HG03439 (cell line): ENCODE data around the gene HTATIP2.
"Not testable (repeated sequence)": the region's sequence is repeated elsewhere in the genome, so short reads cannot be mapped to it uniquely, and the experiment has no call there.

Experiments
- ATAC-seq: cut with Tn5 transposase; IDR thresholded peaks from one replicate; pipeline ENCODE4 v1.9.1; 2021; ENCODE audit warnings: mild to moderate bottlenecking, moderate library complexity; ENCODE audit not compliant: unreplicated experiment

HTATIP2 gene

GRCh38 chr11:20363500-20364340 lies at the start of gene HTATIP2:
Gene HTATIP2, plus strand, starts transcription at chr11:20363714. Its CDS starts 524 bp downstream, at chr11:20364238.
- ATAC-seq = peak; percentile 81

GRCh38 chr11:20315800-20316199 lies 47.7 kb upstream of the HTATIP2 start:
- no peak for ATAC-seq

GRCh38 chr11:20321177-20321576 lies 42.3 kb upstream of the HTATIP2 start:
- ATAC-seq = no peak

- no peak for ATAC-seq
These were observed 36.1 kb upstream of the HTATIP2 start for GRCh38 chr11:20327377-20327935.

GRCh38 chr11:20336056-20336455 lies 27.5 kb upstream of the HTATIP2 start:
- no peak for ATAC-seq

- no peak for ATAC-seq
These were observed 25.9 kb upstream of the HTATIP2 start for GRCh38 chr11:20337526-20338154.

GRCh38 chr11:20342347-20343141 lies 21.0 kb upstream of the HTATIP2 start:
- ATAC-seq = no peak

GRCh38 chr11:20351136-20351535 lies 12.4 kb upstream of the HTATIP2 start:
- ATAC-seq = no peak

GRCh38 chr11:20351751-20352262 lies 11.7 kb upstream of the HTATIP2 start:
- ATAC-seq = no peak

- no peak for ATAC-seq
These were observed 9.6 kb upstream of the HTATIP2 start for GRCh38 chr11:20353829-20354434.

GRCh38 chr11:20355221-20356219 lies 8.0 kb upstream of the HTATIP2 start:
- ATAC-seq = peak; percentile 69

GRCh38 chr11:20357150-20357549 lies 6.4 kb upstream of the HTATIP2 start:
- no peak for ATAC-seq

GRCh38 chr11:20360650-20361049 lies 2.9 kb upstream of the HTATIP2 start:
- peak; percentile 47 for ATAC-seq

- ATAC-seq = no peak
These were observed 1.0 kb upstream of the HTATIP2 start for GRCh38 chr11:20362481-20362880.

GRCh38 chr11:20363149-20363499 lies 390 bp upstream of the HTATIP2 start:
- ATAC-seq = no peak

- ATAC-seq = peak; percentile 13
These were observed 853 bp downstream of the HTATIP2 start for GRCh38 chr11:20364341-20364792.

GRCh38 chr11:20365465-20365864 lies 2.0 kb downstream of the HTATIP2 start:
- not testable (repeated sequence) for ATAC-seq

GRCh38 chr11:20367313-20367948 lies 3.9 kb downstream of the HTATIP2 start:
- no peak for ATAC-seq

GRCh38 chr11:20368438-20368837 lies 4.9 kb downstream of the HTATIP2 start:
- ATAC-seq = no peak
